Lung (tissue), 14 donors: Measurements from ENCODE around the gene PRAMEF4. TPM values are rescaled to one million over a fixed set of nuclear protein-coding genes. Genes with fewer than 3 reads are reported as not detected.
"Not testable (repeated sequence)": the region's sequence is repeated elsewhere in the genome, so short reads cannot be mapped to it uniquely, and the experiment has no call there.

Experiments used
- ATAC-seq: fragments of 200-7000 bp; cut with Tn5 transposase; one replicate; pipeline ENCODE4 v1.9.1; 2020; ENCODE audit warnings: moderate number of reproducible peaks; ENCODE audit not compliant: insufficient read depth, low FRiP score
- DNase-seq, 3 donors: peaks; one replicate each; pipeline ENCODE4 v3.0.0-alpha.2; 2013 to 2017
- H3K27ac ChIP-seq, 2 donors: one replicate each; pipeline ENCODE4 v1.5.1; 2013; ENCODE audit warnings: mild to moderate bottlenecking in 2 of 2, moderate library complexity in 2 of 2, control low read depth in 1 of 2, inconsistent platforms in 1 of 2, low read depth in 1 of 2, low read length in 1 of 2
- H3K27me3 ChIP-seq, 3 donors: one replicate each; pipeline ENCODE4 v1.5.1; 2013; ENCODE audit warnings: low read length in 2 of 3; ENCODE audit not compliant: control insufficient read depth in 3 of 3, insufficient read depth in 3 of 3
- H3K36me3 ChIP-seq, 4 donors: one replicate each; pipeline ENCODE4 v1.5.1; 2013; ENCODE audit warnings: low read length in 4 of 4, mild to moderate bottlenecking in 1 of 4, moderate library complexity in 1 of 4; ENCODE audit not compliant: control insufficient read depth in 4 of 4, insufficient read depth in 4 of 4
- H3K4me1 ChIP-seq, 5 donors: one replicate each; pipeline ENCODE4 v1.5.1; 2013; ENCODE audit warnings: low read length in 5 of 5, mild to moderate bottlenecking in 2 of 5, moderate library complexity in 1 of 5; ENCODE audit not compliant: control insufficient read depth in 5 of 5, insufficient read depth in 5 of 5
- H3K4me3 ChIP-seq: one replicate; pipeline ENCODE4 v1.5.1; 2013; ENCODE audit warnings: mild to moderate bottlenecking, control low read depth, moderate library complexity
- H3K9ac ChIP-seq, 2 donors: one replicate each; pipeline ENCODE4 v1.5.1; 2013; ENCODE audit warnings: low read length in 2 of 2, control low read depth in 1 of 2; ENCODE audit not compliant: insufficient read depth in 1 of 2
- H3K9me3 ChIP-seq, 4 donors: one replicate each; pipeline ENCODE4 v1.5.1; 2013; ENCODE audit warnings: low read length in 3 of 4, mild to moderate bottlenecking in 1 of 4, moderate library complexity in 1 of 4; ENCODE audit not compliant: control insufficient read depth in 4 of 4, insufficient read depth in 3 of 4
- WGBS, 2 donors: extraction: QIAGEN DNeasy Blood & Tissue Kit; methylation state at CpG; one replicate each; pipeline ENCODE4 v1.1.7; 2013; 5-methylcytosine and 5-hydroxymethylcytosine counted together
- long read RNA-seq, 5 donors: transcript quantifications; one replicate each; lab custom pipeline, GENCODE V29; 2026
- polyA plus RNA-seq, 2 donors: library from polyadenylated mRNA; stranded (reverse); fragments of 200-250 nt; gene quantifications; one replicate each; pipeline ENCODE4 v1.2.1, GENCODE V29; 2013
- total RNA-seq, 2 donors: library from RNA; depleted of rRNA in 1 of 2; stranded (reverse); fragments of >200 nt in 1 of 2; gene quantifications; one replicate each; pipeline ENCODE4 v1.2.1, GENCODE V29; 2014 to 2021
- donor health status: Bipolar disorder and iron deficiency.
- donor health status: healthy.
- donor health status: DM: yes; HTN: yes; CAD: no.

Gene PRAMEF4
- not detected for total RNA-seq
- not detected for polyA plus RNA-seq
- long read RNA-seq, donor 1: 0 reads
- long read RNA-seq, donor 2: 0 reads
- long read RNA-seq, donor 3: 0 reads
- long read RNA-seq, donor 4: 0 reads
- long read RNA-seq, donor 5: 0 reads

DNA sequence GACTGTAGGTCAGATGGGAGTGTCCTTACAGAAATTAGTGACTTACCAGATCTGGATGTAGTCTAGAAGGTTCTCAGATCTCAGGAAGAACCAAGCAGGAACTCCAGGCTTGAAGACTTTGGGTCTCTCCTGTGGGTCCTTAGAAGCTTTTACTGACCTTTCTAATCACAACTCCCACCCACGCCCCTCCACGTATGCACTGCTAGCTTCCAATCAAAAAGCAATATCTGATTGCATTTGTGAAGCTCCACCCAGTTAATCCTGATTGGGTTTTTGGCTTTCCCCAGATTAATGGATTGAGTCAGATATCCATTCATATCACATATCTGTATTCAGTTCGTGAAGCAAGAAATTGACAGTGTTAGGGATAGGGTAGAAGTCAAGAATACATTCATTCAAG, at the start of gene PRAMEF4:
TSS of gene PRAMEF4 (minus strand) at position 101 of the 400 bp plus-strand sequence. CDS start 2,807 bp downstream, outside the sequence.
- ATAC-seq, H3K9ac ChIP-seq, H3K27ac ChIP-seq, H3K4me3 ChIP-seq, H3K4me1 ChIP-seq, H3K27me3 ChIP-seq, DNase-seq, H3K36me3 ChIP-seq, H3K9me3 ChIP-seq: not testable (repeated sequence)
- WGBS, 2 donors: 57 to 87% methylated on average over 3 of the region's 3 CpGs

DNA sequence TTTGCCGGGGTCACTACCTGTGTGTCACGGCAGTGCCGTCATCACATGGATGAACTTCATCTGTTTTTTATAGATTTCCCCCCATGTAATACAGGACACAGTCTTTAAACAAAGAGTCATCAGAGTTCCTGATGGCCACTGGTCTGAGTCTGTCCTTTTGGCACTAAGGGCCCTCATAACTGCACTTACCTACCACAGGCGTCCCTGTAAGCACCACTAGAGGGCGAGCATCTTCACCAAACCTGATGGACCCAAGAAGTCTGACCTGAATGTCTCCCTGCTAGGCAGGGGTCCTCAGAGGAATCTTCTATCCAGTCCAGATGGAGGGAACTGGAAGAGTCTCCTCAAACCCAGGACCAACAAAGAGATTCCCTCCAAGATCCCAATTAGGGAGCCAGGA, 38.4 kb upstream of the PRAMEF4 start:
- not testable (repeated sequence) for DNase-seq, ATAC-seq, H3K9ac ChIP-seq, H3K4me1 ChIP-seq, H3K36me3 ChIP-seq, H3K27me3 ChIP-seq, H3K9me3 ChIP-seq, H3K27ac ChIP-seq, H3K4me3 ChIP-seq
- WGBS, 2 donors: 35% methylated on average over 3 of the region's 5 CpGs; no CpG with 5 or more reads in 1 of the 2 donors

DNA sequence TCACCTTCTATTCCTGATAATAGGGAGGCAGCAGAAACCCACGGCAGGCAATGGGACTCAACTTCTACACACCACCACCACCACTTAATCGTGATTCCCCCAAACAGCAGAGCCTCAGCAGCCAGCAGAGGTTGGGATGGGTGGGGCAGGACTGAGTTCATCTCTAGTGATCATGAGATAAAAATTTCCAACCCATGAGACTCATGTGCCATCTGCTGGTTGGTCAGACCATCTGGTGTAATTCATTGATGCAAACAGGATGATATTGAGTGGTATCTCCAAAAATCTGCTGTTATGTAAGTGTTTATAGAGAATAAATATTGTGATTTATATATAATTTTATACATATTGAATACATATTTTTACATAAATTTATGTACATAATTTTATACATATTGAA, 35.7 kb upstream of the PRAMEF4 start:
- not testable (repeated sequence) for ATAC-seq, H3K9me3 ChIP-seq
- WGBS, 2 donors: 73 to 79% methylated on average over 2 of the region's 2 CpGs

DNA sequence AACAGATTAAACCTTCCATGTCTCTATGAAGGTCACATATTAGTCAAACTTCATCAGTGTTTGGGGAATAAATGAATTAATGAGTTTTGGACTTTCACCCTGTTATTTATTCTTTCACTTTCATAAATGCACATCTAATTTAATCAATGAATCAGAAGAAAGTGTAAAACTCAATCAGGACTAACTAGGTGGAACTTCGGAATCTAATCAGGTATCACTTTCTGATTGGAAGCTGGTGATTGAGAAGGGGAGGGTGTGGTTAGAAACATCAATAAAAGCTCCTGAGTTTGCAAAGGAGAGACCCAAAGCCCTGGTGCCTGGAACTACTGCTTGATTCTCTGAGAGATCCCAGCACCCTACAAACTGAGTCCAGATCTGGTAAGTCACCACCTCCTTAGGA, 30.3 kb upstream of the PRAMEF4 start, which contains the start of gene PRAMEF7:
TSS of gene PRAMEF7 (plus strand) at position 301 of the 400 bp plus-strand sequence. CDS start 1,083 bp downstream, outside the sequence.
- not testable (repeated sequence) for H3K27me3 ChIP-seq, H3K4me1 ChIP-seq, DNase-seq, H3K9me3 ChIP-seq, ATAC-seq, H3K27ac ChIP-seq, H3K36me3 ChIP-seq, H3K4me3 ChIP-seq, H3K9ac ChIP-seq
- WGBS, 2 donors: no CpG with 5 or more reads among the region's 1 CpG

More for the DNA sequence above, 35.7 kb upstream of the PRAMEF4 start:
- not testable (repeated sequence) for H3K27me3 ChIP-seq, DNase-seq, H3K4me3 ChIP-seq, H3K9ac ChIP-seq, H3K36me3 ChIP-seq, H3K27ac ChIP-seq, H3K4me1 ChIP-seq

- not testable (repeated sequence) for H3K4me1 ChIP-seq, H3K27me3 ChIP-seq, H3K9me3 ChIP-seq, H3K9ac ChIP-seq, H3K27ac ChIP-seq, ATAC-seq, DNase-seq, H3K36me3 ChIP-seq, H3K4me3 ChIP-seq
- WGBS, 2 donors: 61 to 83% methylated on average over 3 of the region's 5 CpGs
Measured at GRCh38 chr1:12903793-12904572, 18.0 kb upstream of the PRAMEF4 start.

- not testable (repeated sequence) for H3K4me1 ChIP-seq, ATAC-seq, H3K9ac ChIP-seq, H3K4me3 ChIP-seq, H3K36me3 ChIP-seq, H3K27ac ChIP-seq, DNase-seq, H3K27me3 ChIP-seq, H3K9me3 ChIP-seq
Measured at GRCh38 chr1:12899186-12899585, 13.2 kb upstream of the PRAMEF4 start.

- not testable (repeated sequence) for H3K27ac ChIP-seq, H3K4me1 ChIP-seq, H3K36me3 ChIP-seq, H3K4me3 ChIP-seq, H3K27me3 ChIP-seq, H3K9me3 ChIP-seq, H3K9ac ChIP-seq, DNase-seq, ATAC-seq
- WGBS, 2 donors: no CpG with 5 or more reads among the region's 1 CpG
Measured at GRCh38 chr1:12898170-12898569, 12.2 kb upstream of the PRAMEF4 start, which contains the start of gene PRAMEF10. Gene PRAMEF10 (minus strand): TSS chr1:12898270. CDS start chr1:12895847, 2,423 bp downstream.

DNA sequence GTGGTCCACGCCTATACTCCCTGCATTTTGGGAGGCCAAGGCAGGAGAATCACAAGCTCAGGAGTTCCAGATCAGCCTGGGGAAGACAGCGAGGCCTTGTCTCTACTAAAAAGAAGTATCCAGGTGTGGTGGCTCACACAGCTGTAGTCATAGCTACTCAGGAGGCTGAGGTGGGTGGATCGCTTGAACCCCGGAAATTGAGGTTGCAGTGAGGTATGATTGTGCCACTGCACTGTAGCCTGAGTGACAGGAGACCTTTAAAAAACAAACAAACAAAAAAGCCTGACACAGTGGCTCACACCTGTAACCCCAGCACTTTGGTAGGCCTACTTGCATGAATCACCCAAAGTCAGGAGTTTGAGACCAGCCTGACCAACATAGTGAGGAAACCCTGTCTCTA, 7.5 kb downstream of the PRAMEF4 start:
- not testable (repeated sequence) for DNase-seq, H3K27me3 ChIP-seq, H3K4me1 ChIP-seq, H3K9me3 ChIP-seq, H3K27ac ChIP-seq, H3K4me3 ChIP-seq, H3K9ac ChIP-seq, ATAC-seq, H3K36me3 ChIP-seq
- 78 to 82% methylated on average over 3 of the region's 4 CpGs for WGBS, 2 donors
